GM21619 (cell line): Measurements from ENCODE around the gene HOXA4.
A peak's percentile ranks its signal among the peaks of the same experiment; 100 is the strongest.

Experiments
- ATAC-seq: cut with Tn5 transposase; IDR thresholded peaks from one replicate; pipeline ENCODE4 v1.9.1; 2021; ENCODE audit not compliant: unreplicated experiment

HOXA4 gene

GRCh38 chr7:27169658-27170425, 39.3 kb upstream of the HOXA4 start:
- no peak for ATAC-seq

GRCh38 chr7:27168265-27168947, 37.8 kb upstream of the HOXA4 start:
- ATAC-seq = no peak

- ATAC-seq = no peak
Observed at GRCh38 chr7:27167916-27168264, 37.3 kb upstream of the HOXA4 start.

- no peak for ATAC-seq
Observed at GRCh38 chr7:27166531-27167505, 36.3 kb upstream of the HOXA4 start.

GRCh38 chr7:27165996-27166530, 35.5 kb upstream of the HOXA4 start:
- ATAC-seq = no peak

GRCh38 chr7:27165089-27165995, 34.8 kb upstream of the HOXA4 start, which contains the start of gene HOXA9:
Gene HOXA9, minus strand, starts transcription at chr7:27165537. Its CDS starts 80 bp downstream, at chr7:27165457.
- no peak for ATAC-seq

DNA sequence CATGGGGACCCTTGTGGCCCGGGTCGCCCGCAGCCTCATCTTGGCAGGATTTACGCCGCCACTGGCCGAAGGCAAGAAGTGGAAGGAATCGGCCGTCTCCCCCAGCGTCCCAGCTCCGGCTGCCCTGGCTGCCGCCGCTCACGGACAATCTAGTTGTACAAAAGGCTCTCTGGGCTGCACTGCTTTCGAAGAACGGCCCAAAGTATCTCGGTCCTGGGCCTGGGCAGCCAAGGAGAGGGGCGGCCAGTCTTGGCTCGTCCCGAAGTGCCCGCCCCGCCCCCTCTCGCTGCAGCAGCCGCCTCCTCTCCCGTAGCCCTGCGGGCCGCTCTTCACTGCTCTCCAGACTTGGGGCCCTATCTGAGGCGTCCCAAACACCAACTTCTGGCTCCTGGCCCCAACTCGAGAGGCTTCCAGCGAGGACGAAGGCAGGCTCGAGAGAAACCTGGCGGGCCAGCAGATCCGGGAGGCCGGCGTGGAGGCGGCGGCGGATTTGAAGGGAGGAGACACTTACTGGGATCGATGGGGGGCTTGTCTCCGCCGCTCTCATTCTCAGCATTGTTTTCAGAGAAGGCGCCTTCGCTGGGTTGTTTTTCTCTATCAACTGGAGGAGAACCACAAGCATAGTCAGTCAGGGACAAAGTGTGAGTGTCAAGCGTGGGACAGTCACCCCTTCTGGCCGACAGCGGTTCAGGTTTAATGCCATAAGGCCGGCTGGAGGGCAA, 34.0 kb upstream of the HOXA4 start:
- ATAC-seq = no peak

DNA sequence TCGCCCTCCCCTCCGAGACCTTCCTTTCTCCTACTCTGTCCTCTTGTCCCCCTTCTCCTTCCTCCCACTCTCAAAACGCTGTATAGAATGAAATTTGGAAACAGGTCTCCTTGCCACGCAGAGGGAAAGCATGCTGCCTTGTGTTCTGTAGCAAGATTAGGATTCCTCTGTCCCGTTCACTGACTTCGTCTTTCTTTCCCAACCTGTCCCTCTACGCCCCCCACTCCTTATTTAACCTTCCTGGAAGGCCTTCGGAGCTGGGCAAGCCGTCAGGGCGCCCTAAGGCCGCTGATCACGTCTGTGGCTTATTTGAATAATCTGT, 33.4 kb upstream of the HOXA4 start:
- ATAC-seq = no peak

DNA sequence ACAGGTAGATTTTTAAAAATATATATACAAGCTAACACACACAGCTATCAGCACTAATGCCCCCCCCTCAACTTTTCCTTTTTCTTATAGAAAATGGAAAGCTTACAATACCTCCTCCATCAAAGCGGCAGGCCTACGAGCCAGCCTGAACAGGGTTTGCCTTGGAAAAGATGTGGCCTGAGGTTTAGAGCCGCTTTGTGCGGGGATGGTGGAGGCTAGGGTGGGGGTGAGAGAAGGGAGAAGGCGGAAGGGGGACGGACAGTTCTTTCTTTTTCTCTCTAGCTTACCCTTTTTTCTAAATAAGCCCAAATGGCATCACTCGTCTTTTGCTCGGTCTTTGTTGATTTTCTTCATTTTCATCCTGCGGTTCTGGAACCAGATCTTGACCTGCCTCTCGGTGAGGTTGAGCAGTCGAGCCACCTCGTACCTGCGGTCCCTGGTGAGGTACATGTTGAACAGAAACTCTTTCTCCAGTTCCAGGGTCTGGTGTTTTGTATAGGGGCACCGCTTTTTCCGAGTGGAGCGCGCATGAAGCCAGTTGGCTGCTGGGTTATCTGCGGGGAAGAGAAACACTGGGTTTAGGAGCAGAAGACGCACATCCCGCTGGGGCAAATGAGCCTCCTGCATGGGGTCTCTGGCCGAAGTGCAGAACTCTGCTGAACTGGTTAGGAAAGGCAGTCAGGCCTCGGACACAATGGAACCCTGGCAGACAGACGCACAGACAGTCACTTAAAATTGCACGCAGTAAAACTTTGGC, 32.9 kb upstream of the HOXA4 start:
- no peak for ATAC-seq

DNA sequence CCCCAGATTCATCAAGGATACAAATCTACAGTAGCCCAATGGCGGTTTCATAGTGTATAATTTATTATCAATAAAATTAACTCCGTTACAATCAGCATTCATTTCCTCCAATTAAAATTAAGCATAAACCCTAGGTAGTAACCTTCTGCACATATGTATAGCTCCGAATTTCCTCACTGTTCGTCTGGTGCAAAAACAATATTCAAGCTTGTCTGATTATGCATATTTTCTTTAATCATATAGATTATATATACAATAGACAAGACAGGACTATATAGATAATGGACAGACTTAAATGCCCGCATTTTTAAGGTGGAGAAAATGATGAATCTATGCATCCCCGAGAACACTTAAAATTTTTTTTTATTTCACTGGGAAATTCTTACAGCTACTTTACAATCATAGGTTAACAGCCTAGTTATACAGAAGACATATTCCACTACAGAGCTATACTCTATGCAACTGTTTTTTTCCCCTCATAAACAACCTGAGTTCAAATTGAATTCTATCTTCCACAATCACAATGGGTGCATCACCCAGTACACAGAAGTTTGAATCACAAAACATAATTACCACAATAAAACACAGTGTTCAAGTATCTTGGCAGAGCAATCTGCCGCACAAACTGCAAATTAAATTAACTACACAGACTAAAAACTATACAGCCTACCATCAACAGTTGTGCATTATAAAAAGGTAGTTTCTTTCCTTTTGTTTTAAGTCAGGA, 32.2 kb upstream of the HOXA4 start:
- no peak for ATAC-seq

GRCh38 chr7:27161721-27162560, 31.4 kb upstream of the HOXA4 start:
- ATAC-seq = no peak

DNA sequence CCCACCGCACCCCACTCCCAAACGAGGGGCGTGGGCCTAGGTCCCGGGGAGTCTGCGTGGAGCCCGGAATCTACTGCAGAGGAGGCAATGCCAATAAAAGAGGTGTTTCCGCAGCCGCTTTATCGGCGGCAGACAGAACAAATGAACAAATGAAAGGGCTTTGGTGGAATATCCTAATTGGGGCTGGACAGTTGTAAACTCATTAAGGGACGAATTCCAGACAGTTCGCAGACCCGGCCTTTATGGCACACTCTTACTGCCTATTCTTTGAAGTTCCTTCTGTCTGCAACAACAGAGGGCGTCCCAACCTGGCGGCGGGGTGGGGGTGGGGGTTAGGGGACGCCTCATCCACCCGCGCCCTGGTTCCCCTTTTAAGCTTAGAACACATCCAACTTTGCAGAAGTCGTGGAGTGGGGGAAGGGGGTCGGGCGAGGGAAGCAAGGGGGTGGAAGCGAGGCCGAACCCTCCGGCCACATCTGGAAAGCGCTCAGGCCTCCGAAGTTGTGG, 30.7 kb upstream of the HOXA4 start:
- no peak for ATAC-seq

GRCh38 chr7:27160546-27161213, 30.1 kb upstream of the HOXA4 start:
- ATAC-seq = peak; percentile 63

DNA sequence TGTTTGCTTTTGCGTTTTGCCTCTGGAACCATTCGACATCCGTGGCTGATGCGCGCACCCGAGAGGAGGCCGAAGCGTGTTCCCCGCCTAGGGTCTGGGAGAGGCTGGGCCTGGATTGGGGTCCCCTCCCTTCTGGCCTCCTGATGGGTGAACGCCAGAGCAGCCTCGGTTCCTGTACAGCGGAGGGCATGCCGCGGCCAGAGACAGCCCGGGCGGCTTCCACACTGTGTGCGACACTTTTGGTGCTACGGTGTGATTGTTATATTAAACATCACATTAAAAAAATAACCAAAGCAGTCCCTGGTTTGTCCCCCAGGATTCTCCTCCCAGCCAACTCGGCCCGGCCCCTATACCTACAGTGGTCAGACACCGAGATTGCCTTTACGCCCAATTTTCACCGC, 29.6 kb upstream of the HOXA4 start:
- ATAC-seq = no peak

DNA sequence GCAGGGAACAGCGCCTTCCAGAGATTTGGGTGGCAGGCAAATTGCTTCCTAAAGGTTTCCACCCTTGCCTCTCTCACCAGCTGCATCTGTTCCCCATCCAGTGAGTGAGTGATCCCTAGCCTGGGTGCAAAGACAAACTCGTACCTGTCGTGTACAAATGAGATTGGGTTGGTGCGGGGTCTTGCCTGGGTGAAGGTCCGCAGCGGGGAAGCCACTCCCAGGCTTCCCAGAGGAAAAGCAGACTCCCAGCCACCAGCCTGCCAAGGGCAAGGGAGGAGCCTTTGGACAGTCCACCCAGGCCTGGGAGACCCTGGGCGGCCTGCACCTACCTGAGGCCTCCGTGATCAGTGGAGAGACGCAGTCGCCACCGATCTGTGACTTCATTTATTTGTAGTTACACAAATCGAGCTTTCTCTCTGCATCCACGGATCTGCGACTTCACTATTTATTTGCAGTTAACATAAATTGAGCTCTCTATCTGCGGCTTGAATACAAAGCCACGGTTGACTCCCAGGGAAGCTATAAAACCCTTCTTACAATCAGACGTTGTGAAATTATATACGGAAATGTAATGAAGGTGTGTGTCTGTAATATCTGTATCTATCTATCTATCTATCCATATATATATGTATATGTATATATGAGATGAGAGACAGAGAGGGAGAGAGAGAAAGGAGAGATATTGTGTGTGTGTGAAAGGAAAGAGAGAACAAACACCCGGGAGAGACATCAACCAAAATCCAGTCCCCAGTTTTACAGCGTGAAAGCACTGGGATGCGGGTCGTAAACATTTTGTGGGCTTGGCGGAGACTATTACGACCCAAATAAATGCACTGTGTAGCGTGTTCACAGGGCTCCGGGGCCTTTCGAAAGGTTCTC, 28.9 kb upstream of the HOXA4 start:
- no peak for ATAC-seq
